Measurements from ENCODE around the gene ATG101. TPM values are rescaled to one million over a fixed set of nuclear protein-coding genes. Genes with fewer than 3 reads are reported as not detected.
A peak's percentile ranks its signal among the peaks of the same experiment; 100 is the strongest.

Gene ATG101
- total RNA-seq, 4 donors from 2014 or later = 40.7 to 61.1 (median 48.0) TPM

DNA sequence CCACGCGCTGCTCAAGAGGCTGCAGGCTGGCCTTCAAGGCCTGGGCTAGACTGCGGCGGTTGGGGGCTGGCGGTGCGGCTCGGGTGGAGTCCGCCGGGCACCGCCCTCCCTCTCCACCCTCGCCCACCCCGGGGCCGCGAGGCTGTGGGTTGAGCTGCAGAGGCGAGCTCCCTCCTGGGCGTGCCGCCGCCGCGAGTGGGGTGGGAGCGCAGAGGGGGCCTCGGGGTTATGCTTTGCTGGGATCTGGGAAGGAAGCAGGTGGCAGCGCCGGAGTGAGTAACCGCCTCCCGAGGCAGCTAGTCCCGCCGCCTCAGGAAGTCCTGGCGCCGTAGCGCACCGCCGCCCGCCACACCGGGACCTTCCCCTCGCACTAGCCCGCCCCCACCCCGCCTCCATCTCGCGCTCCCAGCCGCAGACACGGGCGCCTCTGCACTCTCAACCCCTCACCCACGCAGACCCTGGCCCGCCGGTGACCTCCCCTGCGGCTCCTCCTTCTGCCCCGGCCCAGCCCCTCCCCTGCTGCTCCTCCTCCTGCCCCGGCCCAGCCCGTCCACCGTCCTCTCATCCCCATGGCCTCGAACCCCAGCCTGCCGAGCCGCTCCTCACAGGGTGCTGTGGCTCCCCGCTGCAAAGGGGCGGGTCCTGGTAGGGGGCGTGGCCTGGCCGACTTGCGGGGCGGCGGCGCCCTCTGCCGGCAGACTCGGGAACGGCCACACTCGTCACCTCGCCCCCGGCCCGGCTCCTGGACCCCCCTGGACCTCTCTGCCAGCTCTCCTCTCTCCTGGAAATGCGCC, 46.4 kb upstream of the ATG101 start:
- peak overlapping the region in 1 of 3 donors; percentile 46 for H3K4me3 ChIP-seq (replicated peaks in 1 of 3)
- no peaks in the 10 kb centered on the region for H3K36me3 ChIP-seq
- H3K27me3 ChIP-seq = no peaks in the 10 kb centered on the region
- H3K27ac ChIP-seq = no peak overlapping the region
- intact Hi-C loops (cut with DNase I) = loop anchor here (10.0 kb wide), 1 partner anchor 101 kb away; no protein-coding TSS in a partner anchor
- no peaks in the 10 kb centered on the region for H3K9me3 ChIP-seq
- WGBS, 2 donors = 0 to 3% methylated on average over 6 to 13 of the region's 70 CpGs
- DNase-seq = peak; percentile 86 to 88
- TF ChIP-seq, protein P1, sequence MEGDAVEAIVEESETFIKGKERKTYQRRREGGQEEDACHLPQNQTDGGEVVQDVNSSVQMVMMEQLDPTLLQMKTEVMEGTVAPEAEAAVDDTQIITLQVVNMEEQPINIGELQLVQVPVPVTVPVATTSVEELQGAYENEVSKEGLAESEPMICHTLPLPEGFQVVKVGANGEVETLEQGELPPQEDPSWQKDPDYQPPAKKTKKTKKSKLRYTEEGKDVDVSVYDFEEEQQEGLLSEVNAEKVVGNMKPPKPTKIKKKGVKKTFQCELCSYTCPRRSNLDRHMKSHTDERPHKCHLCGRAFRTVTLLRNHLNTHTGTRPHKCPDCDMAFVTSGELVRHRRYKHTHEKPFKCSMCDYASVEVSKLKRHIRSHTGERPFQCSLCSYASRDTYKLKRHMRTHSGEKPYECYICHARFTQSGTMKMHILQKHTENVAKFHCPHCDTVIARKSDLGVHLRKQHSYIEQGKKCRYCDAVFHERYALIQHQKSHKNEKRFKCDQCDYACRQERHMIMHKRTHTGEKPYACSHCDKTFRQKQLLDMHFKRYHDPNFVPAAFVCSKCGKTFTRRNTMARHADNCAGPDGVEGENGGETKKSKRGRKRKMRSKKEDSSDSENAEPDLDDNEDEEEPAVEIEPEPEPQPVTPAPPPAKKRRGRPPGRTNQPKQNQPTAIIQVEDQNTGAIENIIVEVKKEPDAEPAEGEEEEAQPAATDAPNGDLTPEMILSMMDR (IDR thresholded peaks at IDR 0.05) = peak; percentile 81 to 99 (median 95)
- TF ChIP-seq POLR2A (IDR thresholded peaks at IDR 0.05) = no peak
- peaks cover 11 to 25% of the 10 kb centered on the region in 2 donors for H3K4me1 ChIP-seq

DNA sequence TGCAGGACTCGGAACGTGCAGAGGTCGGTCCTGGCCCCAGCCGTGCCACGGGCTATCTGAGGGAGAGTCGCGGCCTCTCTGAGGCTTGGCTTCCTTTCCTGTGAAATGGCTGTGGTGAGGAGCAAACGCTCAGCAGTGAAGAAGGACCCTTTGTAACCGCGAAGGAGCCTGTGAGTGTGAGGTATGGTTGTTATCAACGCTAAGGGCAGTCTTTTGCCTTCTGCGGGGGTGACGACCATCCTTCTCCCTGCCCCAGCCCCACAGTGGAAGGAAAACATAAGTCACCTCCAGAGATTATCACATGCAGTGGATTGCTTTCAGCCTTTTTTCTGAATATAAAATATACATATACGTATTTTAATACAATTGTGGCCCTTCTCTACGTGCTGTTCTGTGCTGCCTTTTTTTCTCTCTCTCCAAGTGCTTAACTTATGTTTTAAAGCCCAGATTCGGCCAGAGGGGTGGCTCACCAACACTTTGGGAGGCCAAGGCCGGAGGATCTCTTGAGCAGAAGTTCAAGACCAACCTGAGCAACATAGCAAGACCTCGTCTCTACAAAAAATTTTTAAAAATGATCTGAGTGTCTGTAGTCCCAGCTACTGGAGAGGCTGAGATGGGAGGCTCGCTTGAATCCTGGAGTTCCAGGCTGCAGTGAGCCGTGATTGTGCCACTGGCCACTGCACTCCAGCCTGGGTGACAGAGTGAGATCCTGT, 45.6 kb upstream of the ATG101 start:
- no peaks in the 10 kb centered on the region for H3K9me3 ChIP-seq
- no peaks in the 10 kb centered on the region for H3K27me3 ChIP-seq
- no peak for DNase-seq
- no peaks in the 10 kb centered on the region for H3K36me3 ChIP-seq
- WGBS, 2 donors = 29 to 50% methylated on average over 12 to 20 of the region's 20 CpGs
- peaks cover 11 to 25% of the 10 kb centered on the region in 2 donors for H3K4me1 ChIP-seq
- no peak for TF ChIP-seq POLR2A (IDR thresholded peaks at IDR 0.05)
- TF ChIP-seq, protein P1 (IDR thresholded peaks at IDR 0.05) = peak in 2 of 6 experiments; percentile 36 to 45
- intact Hi-C loops (cut with DNase I) = loop anchor here (2.0 to 10.0 kb wide), 2 partner anchors 59 to 101 kb away; no protein-coding TSS in a partner anchor
- no peak overlapping the region for H3K27ac ChIP-seq
- peak overlapping the region in 1 of 3 donors; percentile 46 for H3K4me3 ChIP-seq (replicated peaks in 1 of 3)

- no peaks in the 10 kb centered on the region for H3K27me3 ChIP-seq
- H3K4me3 ChIP-seq (replicated peaks in 1 of 3) = no peak overlapping the region
- TF ChIP-seq, protein P1 (IDR thresholded peaks at IDR 0.05) = no peak
- no peak for TF ChIP-seq POLR2A (IDR thresholded peaks at IDR 0.05)
- peaks cover 11 to 27% of the 10 kb centered on the region in 2 donors for H3K4me1 ChIP-seq
- intact Hi-C loops (cut with DNase I) = loop anchor here (2.0 to 10.0 kb wide), 2 partner anchors 58 to 100 kb away; no protein-coding TSS in a partner anchor
- H3K27ac ChIP-seq = peak overlapping the region in 2 of 3 donors; percentile 59 to 77
- 68% methylated on average over 15 of the region's 15 CpGs for WGBS, 2 donors
- no peak for DNase-seq
- no peaks in the 10 kb centered on the region for H3K36me3 ChIP-seq
- H3K9me3 ChIP-seq = no peaks in the 10 kb centered on the region
Measured at GRCh38 chr12:52024845-52025230, 44.9 kb upstream of the ATG101 start.

GRCh38 chr12:52026263-52026662, 43.5 kb upstream of the ATG101 start:
- Histone ChIP-seq H3K27me3 (no peaks in the 10 kb centered on the region), H3K36me3 (no peaks in the 10 kb centered on the region), H3K9me3 (no peaks in the 10 kb centered on the region), H3K4me1 (peaks cover 11 to 32% of the 10 kb centered on the region in 2 donors), H3K27ac (peak overlapping the region in 2 of 3 donors; percentile 59 to 77), H3K4me3 (replicated peaks in 1 of 3) (no peak overlapping the region)
- TF ChIP-seq, protein P1 (IDR thresholded peaks at IDR 0.05) = no peak
- no peak for TF ChIP-seq POLR2A (IDR thresholded peaks at IDR 0.05)
- intact Hi-C loops (cut with DNase I) = loop anchor here (10.0 kb wide), 1 partner anchor 99 kb away; no protein-coding TSS in a partner anchor
- WGBS, 2 donors = 59 to 65% methylated on average over 5 of the region's 5 CpGs
- no peak for DNase-seq
